Activated CD8-positive, alpha-beta memory T cell treated with anti-CD3 and anti-CD28 coated beads, Interleukin-2, amount 50 U/mL, for 1 hour (primary cell): ENCODE data around the gene NRBP1.

Experiments
- DNase-seq: peaks from one replicate; pipeline ENCODE4 v3.0.0-alpha.2; 2020; ENCODE audit errors: extremely low read depth

The NRBP1 gene

GRCh38 chr2:27428213-27428977, at the start of gene NRBP1:
Gene NRBP1 (plus strand): TSS chr2:27428631. CDS start chr2:27433274, 4,643 bp downstream.
- DNase-seq, result peak; percentile 56

- no peak for DNase-seq
Observed at GRCh38 chr2:27378809-27379290, 49.6 kb upstream of the NRBP1 start.

- DNase-seq, result no peak
Observed at GRCh38 chr2:27379383-27379835, 49.0 kb upstream of the NRBP1 start.

- no peak for DNase-seq
Observed at GRCh38 chr2:27379836-27380625, 48.4 kb upstream of the NRBP1 start.

GRCh38 chr2:27380626-27381545, 47.5 kb upstream of the NRBP1 start, which contains the start of gene ZNF513:
Gene ZNF513 (minus strand): TSS chr2:27380734. CDS start chr2:27380526, 208 bp downstream.
- DNase-seq, result peak; percentile 67

GRCh38 chr2:27381577-27382181, 46.8 kb upstream of the NRBP1 start:
- DNase-seq, result no peak

- DNase-seq, result no peak
Observed at GRCh38 chr2:27390822-27391679, 37.4 kb upstream of the NRBP1 start.

GRCh38 chr2:27393225-27393624, 35.2 kb upstream of the NRBP1 start:
- no peak for DNase-seq

- DNase-seq, result no peak
Observed at GRCh38 chr2:27398962-27399361, 29.5 kb upstream of the NRBP1 start.

GRCh38 chr2:27400348-27401135, 27.9 kb upstream of the NRBP1 start:
- no peak for DNase-seq

- no peak for DNase-seq
Observed at GRCh38 chr2:27407798-27408491, 20.5 kb upstream of the NRBP1 start.

GRCh38 chr2:27408601-27409320, 19.7 kb upstream of the NRBP1 start:
- no peak for DNase-seq

GRCh38 chr2:27409321-27410073, 18.9 kb upstream of the NRBP1 start, which contains the start of gene PPM1G:
Gene PPM1G (minus strand): TSS chr2:27409591. CDS start chr2:27409422, 169 bp downstream.
- peak; percentile 78 for DNase-seq

- DNase-seq, result no peak
Observed at GRCh38 chr2:27412419-27413152, 15.8 kb upstream of the NRBP1 start.

- DNase-seq, result no peak
Observed at GRCh38 chr2:27416151-27416550, 12.3 kb upstream of the NRBP1 start.

GRCh38 chr2:27420996-27421395, 7.4 kb upstream of the NRBP1 start:
- no peak for DNase-seq
